Activated CD4-positive, alpha-beta T cell treated with anti-CD3 and anti-CD28 coated beads, Interleukin-2, Interleukin-6, amounts not matched to agents 100 ng/mL and 50 ng/mL, durations not matched to agents 16 hours and 8 hours (primary cell): Measurements from ENCODE around the gene ARL14EP.

ENCODE experiments used
- DNase-seq: peaks from one replicate; pipeline ENCODE4 v3.0.0-alpha.2; 2020

ARL14EP gene

DNA sequence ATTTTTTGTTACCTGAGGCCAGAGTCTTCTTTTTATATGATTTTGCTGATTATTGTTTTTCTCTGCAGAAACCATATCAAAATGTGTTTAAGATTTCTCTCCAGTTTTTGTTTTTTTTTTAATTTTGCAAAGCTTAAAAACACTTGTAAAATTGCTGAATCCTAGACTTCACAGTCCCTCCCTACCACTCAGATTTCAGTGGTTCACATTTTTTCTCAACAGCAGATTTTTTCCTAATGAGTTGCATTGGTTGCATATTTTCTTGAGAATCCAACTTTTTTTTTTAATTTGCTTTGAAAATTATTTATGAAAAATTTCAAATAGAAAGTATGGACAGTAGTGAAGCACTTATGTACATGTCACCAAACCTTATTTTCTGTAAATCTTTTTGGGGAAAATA, 5.8 kb downstream of the ARL14EP start:
- DNase-seq = no peak

- DNase-seq = peak; percentile 15
Observed at GRCh38 chr11:30329150-30329940, 6.4 kb downstream of the ARL14EP start.

GRCh38 chr11:30333405-30333804, 10.5 kb downstream of the ARL14EP start:
- DNase-seq = peak; percentile 18

GRCh38 chr11:30342736-30343166, 19.8 kb downstream of the ARL14EP start:
- DNase-seq = no peak

DNA sequence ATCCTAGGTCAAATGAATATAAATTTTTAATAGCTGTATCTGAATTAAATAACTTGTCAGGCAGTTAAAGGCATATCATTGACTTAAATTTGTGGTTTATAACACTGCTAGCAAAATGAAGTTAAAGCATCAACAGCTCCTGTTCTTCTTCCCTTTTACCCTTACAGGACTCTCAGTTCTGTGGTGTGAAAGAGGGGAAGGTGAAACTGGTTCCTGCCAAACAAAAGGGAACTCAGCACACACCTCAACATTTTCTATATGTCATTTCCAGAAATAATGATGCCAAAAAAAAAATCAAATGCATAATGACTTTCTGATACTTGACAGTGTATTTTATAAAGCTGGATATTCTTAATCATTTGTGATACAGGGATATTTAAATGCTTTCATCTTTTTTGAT, 21.2 kb downstream of the ARL14EP start:
- DNase-seq = no peak

- no peak for DNase-seq
Observed at GRCh38 chr11:30345644-30346043, 22.7 kb downstream of the ARL14EP start.

DNA sequence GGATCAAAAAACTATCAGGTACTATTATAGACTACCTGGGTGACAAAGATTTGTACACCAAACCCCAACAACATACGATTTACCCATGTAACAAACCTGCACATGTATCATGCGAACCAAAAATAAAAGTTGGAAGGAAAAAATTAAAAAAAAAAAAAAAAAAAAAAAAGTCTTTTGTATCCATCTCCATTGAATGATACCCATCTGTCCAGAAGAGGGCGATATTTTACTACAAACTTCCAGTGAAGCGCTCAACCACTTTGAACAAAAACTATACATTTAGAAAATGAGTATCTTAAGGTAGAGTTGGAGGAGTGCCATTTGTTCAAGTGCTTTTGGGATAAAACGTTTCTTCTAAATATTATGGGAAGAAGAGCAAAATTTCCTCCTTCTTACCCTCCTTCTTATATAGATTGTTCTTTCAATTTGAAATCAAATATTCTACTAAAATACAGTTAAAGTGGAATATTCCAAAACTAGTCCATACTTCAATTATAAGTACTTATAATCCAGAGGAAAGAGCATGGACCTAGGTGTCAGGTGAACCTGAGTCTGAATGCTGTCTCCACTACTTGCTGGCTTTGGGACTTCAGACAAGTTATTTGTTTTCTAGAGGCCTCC, 23.3 kb downstream of the ARL14EP start:
- DNase-seq = peak; percentile 66

- DNase-seq = no peak
Observed at GRCh38 chr11:30348035-30348434, 25.1 kb downstream of the ARL14EP start.

- no peak for DNase-seq
Observed at GRCh38 chr11:30349885-30350284, 27.0 kb downstream of the ARL14EP start.

- DNase-seq = no peak
Observed at GRCh38 chr11:30350384-30350783, 27.5 kb downstream of the ARL14EP start.

DNA sequence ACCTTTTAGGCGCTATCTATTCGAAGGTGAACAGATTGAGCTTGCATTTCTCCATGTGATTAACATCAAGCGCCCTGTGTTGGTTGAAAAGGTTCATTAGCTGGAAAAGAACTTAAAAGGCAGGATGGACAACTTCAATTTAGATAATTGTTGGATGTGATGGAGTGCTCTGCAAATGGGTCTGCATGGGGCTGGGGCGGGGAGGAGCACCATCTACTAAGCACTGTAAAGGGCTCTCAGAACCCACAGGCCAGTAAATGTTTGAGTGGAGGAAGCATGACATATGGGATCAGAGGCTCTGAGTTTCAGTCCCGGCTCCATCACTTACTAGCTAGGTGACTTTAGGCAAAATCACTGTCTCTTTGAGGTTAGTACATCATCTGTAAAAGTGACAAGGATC, 28.2 kb downstream of the ARL14EP start:
- DNase-seq = no peak

GRCh38 chr11:30356391-30356790, 33.5 kb downstream of the ARL14EP start:
- DNase-seq = no peak

GRCh38 chr11:30357872-30358271, 35.0 kb downstream of the ARL14EP start:
- no peak for DNase-seq

DNA sequence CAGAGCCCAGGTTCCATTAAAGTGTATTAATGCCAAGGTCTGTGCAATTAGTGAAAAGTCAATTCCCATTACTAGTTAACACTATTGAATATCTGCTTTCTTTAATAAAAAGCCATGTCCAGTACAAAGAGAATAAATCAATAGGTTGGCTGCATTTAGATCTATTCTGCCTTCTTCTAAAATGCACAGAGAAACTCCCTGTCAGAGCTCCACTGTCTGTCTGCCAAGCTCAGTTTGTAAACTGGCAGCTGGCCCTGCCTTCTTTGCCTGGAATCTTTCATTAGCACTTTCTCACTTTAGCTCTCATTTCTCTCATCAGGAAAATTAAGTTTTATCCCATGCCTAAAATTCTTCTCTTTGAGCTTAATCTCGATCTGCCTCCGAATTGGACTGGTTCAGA, 35.6 kb downstream of the ARL14EP start:
- DNase-seq = no peak

DNA sequence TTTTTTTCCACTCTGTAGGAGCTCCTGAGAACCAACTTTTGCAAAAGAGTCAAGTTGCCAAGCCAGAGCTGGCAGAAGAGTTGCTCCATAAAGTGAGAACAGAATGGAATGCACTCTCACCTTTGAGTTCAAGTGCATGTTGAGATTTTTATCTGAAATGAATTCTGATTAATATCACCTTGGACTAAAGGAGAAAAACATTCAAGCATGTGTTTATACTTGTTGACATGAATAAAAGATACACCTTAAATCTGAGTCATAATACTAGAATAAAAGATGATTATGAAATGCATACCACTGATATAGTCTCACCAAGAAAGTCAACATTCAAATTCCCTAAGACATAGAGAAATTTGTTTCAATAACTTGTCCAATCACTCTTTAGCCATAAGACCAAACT, 37.8 kb downstream of the ARL14EP start:
- DNase-seq = no peak

DNA sequence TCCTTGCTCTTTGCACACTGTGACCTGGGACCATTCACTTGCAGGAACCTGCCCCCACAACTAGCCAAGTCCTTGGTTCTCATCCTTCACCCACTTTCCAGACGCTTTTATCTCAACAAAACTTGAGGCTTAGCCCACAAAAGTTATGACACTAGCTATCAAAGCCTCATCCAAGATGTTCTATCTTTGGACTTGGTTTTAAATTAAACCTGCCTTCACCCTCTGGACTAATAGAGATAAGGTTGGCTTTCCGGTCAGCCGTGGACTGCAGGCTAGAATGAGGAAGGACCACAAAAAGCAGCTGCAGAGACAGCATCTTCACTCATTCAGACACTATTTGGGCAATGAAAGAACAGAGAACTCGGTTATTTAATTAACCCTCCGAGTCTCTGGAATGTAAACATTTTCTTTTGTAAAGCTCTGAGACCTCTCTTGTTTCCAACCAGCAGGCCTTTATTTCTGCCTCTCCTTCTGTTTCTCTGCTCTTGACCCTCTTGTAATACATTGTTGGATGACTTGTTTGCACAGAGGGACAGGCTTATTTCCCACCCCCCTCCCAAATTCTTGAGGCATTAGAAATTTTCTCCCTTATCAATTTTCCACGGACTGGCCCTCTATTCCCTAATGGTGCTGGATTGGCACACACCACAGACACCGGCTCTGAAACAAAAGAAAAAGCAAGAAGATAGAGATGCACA, 41.4 kb downstream of the ARL14EP start:
- DNase-seq = no peak

DNA sequence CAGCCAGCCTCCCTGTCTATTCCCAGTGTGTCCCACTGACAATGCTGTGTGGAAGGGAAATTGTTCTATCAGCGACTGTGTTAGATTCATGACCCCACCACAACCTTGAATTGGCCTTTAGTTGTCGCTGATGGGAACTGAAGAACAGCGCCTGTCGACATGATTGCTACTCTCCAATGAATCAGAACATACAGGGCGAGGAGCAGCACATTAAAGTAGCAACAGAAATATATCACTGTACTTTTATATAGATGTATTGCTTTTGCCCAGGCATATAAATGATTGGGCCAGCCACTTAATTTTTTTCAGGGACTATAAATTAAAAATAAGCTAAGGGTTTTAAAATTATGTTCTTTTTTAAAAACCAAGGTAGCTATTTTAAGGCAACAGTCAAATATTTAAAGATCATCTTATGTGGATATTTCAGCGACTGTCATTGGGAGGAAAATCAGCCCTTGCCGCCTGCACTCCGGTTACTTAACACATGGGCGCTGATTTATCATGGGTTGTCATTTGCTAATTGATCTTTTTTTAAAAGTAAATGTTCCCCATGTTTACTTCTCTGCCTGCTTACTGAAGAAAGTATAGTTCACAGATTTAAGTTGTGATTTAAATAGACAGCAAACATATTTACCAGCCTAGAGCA, 42.1 kb downstream of the ARL14EP start:
- no peak for DNase-seq

GRCh38 chr11:30365793-30366517, 43.1 kb downstream of the ARL14EP start:
- no peak for DNase-seq

DNA sequence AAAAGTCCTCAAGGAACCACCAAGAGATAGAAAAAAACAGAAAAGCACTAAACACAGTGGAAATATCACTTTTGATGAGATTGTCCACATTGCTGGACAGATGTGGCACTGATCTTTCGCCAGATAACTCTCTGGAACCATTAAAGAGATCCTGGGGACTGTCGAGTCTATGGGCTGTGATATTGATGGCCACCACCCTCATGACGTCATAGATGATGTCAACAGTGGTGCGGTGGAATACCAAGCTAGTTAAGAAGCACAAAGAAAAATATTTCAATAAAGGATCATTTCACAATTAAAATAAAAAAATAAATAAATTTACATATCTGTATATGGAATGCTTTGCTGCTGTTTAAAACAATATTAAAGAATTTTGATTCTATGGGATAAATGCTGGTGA, 45.5 kb downstream of the ARL14EP start:
- DNase-seq = no peak

DNA sequence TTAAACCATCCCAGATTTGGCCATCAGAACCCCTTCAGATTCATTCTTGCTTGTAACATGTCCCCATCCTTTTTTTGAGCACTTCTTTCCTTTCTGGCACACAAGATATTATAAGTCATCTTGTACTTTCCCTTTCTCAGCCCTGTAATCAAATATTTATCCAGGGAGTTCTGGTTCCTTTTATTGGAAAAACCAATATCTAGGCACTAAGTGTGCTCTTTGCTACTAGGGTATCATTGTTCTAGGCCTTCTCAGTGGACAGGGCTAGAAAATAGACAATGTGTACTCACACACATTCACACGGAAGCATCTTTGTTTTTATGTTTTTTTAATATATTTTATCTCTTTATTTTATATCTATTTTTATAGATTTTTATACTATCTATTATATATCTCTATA, 47.3 kb downstream of the ARL14EP start:
- DNase-seq = no peak

GRCh38 chr11:30377347-30377746, 54.4 kb downstream of the ARL14EP start:
- DNase-seq = no peak

GRCh38 chr11:30380846-30381245, 57.9 kb downstream of the ARL14EP start:
- DNase-seq = no peak

GRCh38 chr11:30381879-30382278, 59.0 kb downstream of the ARL14EP start:
- DNase-seq = no peak
